SJSA1 (cell line): Measurements from ENCODE around the gene OSTN. TPM values are rescaled to one million over a fixed set of nuclear protein-coding genes. Genes with fewer than 3 reads are reported as not detected.
"Not testable (repeated sequence)": the region's sequence is repeated elsewhere in the genome, so short reads cannot be mapped to it uniquely, and the experiment has no call there.

Experiments
- DNase-seq, 2 experiments: peaks; one replicate each; pipeline ENCODE4 v3.0.0-alpha.2; 2015 to 2020; ENCODE audit warnings: low spot score in 2 of 2, low read depth in 1 of 2
- H3K27ac ChIP-seq: fragments of 250-450 bp; sonication (Bioruptor Pico); 2 replicates; pipeline ENCODE4 v1.5.1; 2020; ENCODE audit warnings: mild to moderate bottlenecking, moderate library complexity
- H3K27me3 ChIP-seq: fragments of 250-450 bp; sonication (Bioruptor Pico); replicated peaks from 2 replicates; pipeline ENCODE4 v1.5.1; 2020; ENCODE audit warnings: mild to moderate bottlenecking, moderate library complexity
- H3K36me3 ChIP-seq: fragments of 250-450 bp; sonication (Bioruptor Pico); 2 replicates; pipeline ENCODE4 v1.5.1; 2020; ENCODE audit warnings: mild to moderate bottlenecking
- H3K4me1 ChIP-seq: fragments of 250-450 bp; sonication (Bioruptor Pico); replicated peaks from 2 replicates; pipeline ENCODE4 v1.6.1; 2021; ENCODE audit warnings: mild to moderate bottlenecking
- H3K4me3 ChIP-seq: fragments of 250-450 bp; sonication (Bioruptor Pico); 2 replicates; pipeline ENCODE4 v1.5.1; 2020; ENCODE audit warnings: mild to moderate bottlenecking
- H3K9me3 ChIP-seq: fragments of 250-450 bp; sonication (Bioruptor Pico); replicated peaks from 2 replicates; pipeline ENCODE4 v1.5.1; 2020; ENCODE audit warnings: mild to moderate bottlenecking
- total RNA-seq: library from RNA; depleted of rRNA; stranded (reverse); fragments of >200 nt; shearing (Covaris generic); gene quantifications from 2 replicates; pipeline ENCODE4 v1.2.3, GENCODE V29; 2014

OSTN gene
- total RNA-seq, 1 experiment from 2014 or later, result not detected

- Histone ChIP-seq H3K9me3 (no peaks in the 10 kb centered on the region), H3K4me1 (no peaks in the 10 kb centered on the region; the same call in 1 of the 2 replicates), H3K27me3 (no peaks in the 10 kb centered on the region), H3K27ac (no peak overlapping the region), H3K4me3 (no peak overlapping the region), H3K36me3 (no peaks in the 10 kb centered on the region)
- DNase-seq, result no peak
Observed at GRCh38 chr3:191262650-191263049, 63.6 kb downstream of the OSTN start.

- H3K27ac ChIP-seq, result no peak overlapping the region
- H3K4me1 ChIP-seq, result no peaks in the 10 kb centered on the region; the same call in 1 of the 2 replicates
- no peaks in the 10 kb centered on the region for H3K9me3 ChIP-seq
- no peak for DNase-seq
- no peaks in the 10 kb centered on the region for H3K27me3 ChIP-seq
- H3K4me3 ChIP-seq, result no peak overlapping the region
- H3K36me3 ChIP-seq, result no peaks in the 10 kb centered on the region
Observed at GRCh38 chr3:191263365-191263764, 64.3 kb downstream of the OSTN start.

- no peaks in the 10 kb centered on the region for H3K27me3 ChIP-seq
- H3K4me3 ChIP-seq, result no peak overlapping the region
- H3K27ac ChIP-seq, result no peak overlapping the region
- DNase-seq, result no peak
- H3K9me3 ChIP-seq, result no peaks in the 10 kb centered on the region; the same call in 1 of the 2 replicates
- H3K36me3 ChIP-seq, result no peaks in the 10 kb centered on the region
- H3K4me1 ChIP-seq, result no peaks in the 10 kb centered on the region
Observed at GRCh38 chr3:191263850-191264249, 64.8 kb downstream of the OSTN start.

GRCh38 chr3:191268737-191269136 is 69.7 kb downstream of the OSTN start:
- no peaks in the 10 kb centered on the region for H3K4me1 ChIP-seq
- H3K27me3 ChIP-seq, result no peaks in the 10 kb centered on the region
- no peak for DNase-seq
- no peaks in the 10 kb centered on the region for H3K36me3 ChIP-seq
- no peak overlapping the region for H3K27ac ChIP-seq
- H3K4me3 ChIP-seq, result no peak overlapping the region
- H3K9me3 ChIP-seq, result no peaks in the 10 kb centered on the region; the same call in 1 of the 2 replicates

GRCh38 chr3:191269289-191270085 is 70.4 kb downstream of the OSTN start:
- no peaks in the 10 kb centered on the region for H3K36me3 ChIP-seq
- DNase-seq, result no peak
- no peak overlapping the region for H3K4me3 ChIP-seq
- H3K27me3 ChIP-seq, result no peaks in the 10 kb centered on the region
- H3K4me1 ChIP-seq, result no peaks in the 10 kb centered on the region
- no peak overlapping the region for H3K27ac ChIP-seq
- no peaks in the 10 kb centered on the region; the same call in 1 of the 2 replicates for H3K9me3 ChIP-seq

- not testable (repeated sequence) for H3K9me3 ChIP-seq, H3K27ac ChIP-seq, H3K36me3 ChIP-seq, H3K27me3 ChIP-seq, DNase-seq, H3K4me1 ChIP-seq, H3K4me3 ChIP-seq
Observed at GRCh38 chr3:191275244-191275643, 76.2 kb downstream of the OSTN start.

- no peak overlapping the region for H3K27ac ChIP-seq
- no peaks in the 10 kb centered on the region for H3K4me1 ChIP-seq
- no peaks in the 10 kb centered on the region for H3K36me3 ChIP-seq
Observed at GRCh38 chr3:191275751-191276150, 76.7 kb downstream of the OSTN start.

GRCh38 chr3:191280111-191280510 is 81.1 kb downstream of the OSTN start:
- no peak for DNase-seq
- Histone ChIP-seq H3K27me3 (no peaks in the 10 kb centered on the region; the same call in 1 of the 2 replicates), H3K9me3 (no peaks in the 10 kb centered on the region), H3K27ac (no peak overlapping the region), H3K4me3 (no peak overlapping the region), H3K36me3 (no peaks in the 10 kb centered on the region), H3K4me1 (no peaks in the 10 kb centered on the region)

More at GRCh38 chr3:191275751-191276150, 76.7 kb downstream of the OSTN start:
- no peaks in the 10 kb centered on the region for H3K9me3 ChIP-seq
- no peaks in the 10 kb centered on the region for H3K27me3 ChIP-seq
- no peak for DNase-seq
- H3K4me3 ChIP-seq, result no peak overlapping the region

GRCh38 chr3:191280882-191281281 is 81.8 kb downstream of the OSTN start:
- Histone ChIP-seq H3K27me3 (no peaks in the 10 kb centered on the region; the same call in 1 of the 2 replicates), H3K27ac (no peak overlapping the region), H3K4me1 (no peaks in the 10 kb centered on the region), H3K9me3 (no peaks in the 10 kb centered on the region), H3K4me3 (no peak overlapping the region), H3K36me3 (no peaks in the 10 kb centered on the region)
- no peak for DNase-seq

GRCh38 chr3:191282251-191283185 is 83.5 kb downstream of the OSTN start:
- no peaks in the 10 kb centered on the region for H3K4me1 ChIP-seq
- no peaks in the 10 kb centered on the region for H3K36me3 ChIP-seq
- no peak overlapping the region for H3K27ac ChIP-seq
- H3K9me3 ChIP-seq, result no peaks in the 10 kb centered on the region
- H3K4me3 ChIP-seq, result no peak overlapping the region
- DNase-seq, result no peak
- no peaks in the 10 kb centered on the region; the same call in 1 of the 2 replicates for H3K27me3 ChIP-seq

- Histone ChIP-seq H3K4me1 (no peaks in the 10 kb centered on the region), H3K36me3 (no peaks in the 10 kb centered on the region), H3K9me3 (no peaks in the 10 kb centered on the region), H3K4me3 (no peak overlapping the region), H3K27me3 (no peaks in the 10 kb centered on the region; the same call in 1 of the 2 replicates), H3K27ac (no peak overlapping the region)
- DNase-seq, result no peak
Observed at GRCh38 chr3:191283400-191283799, 84.4 kb downstream of the OSTN start.

GRCh38 chr3:191290311-191291025 is 91.4 kb downstream of the OSTN start:
- no peaks in the 10 kb centered on the region for H3K27me3 ChIP-seq
- H3K4me3 ChIP-seq, result no peak overlapping the region
- no peak for DNase-seq
- no peaks in the 10 kb centered on the region for H3K36me3 ChIP-seq
- H3K9me3 ChIP-seq, result no peaks in the 10 kb centered on the region
- H3K4me1 ChIP-seq, result no peaks in the 10 kb centered on the region
- H3K27ac ChIP-seq, result no peak overlapping the region

- no peak for DNase-seq
- no peaks in the 10 kb centered on the region for H3K4me1 ChIP-seq
- H3K27me3 ChIP-seq, result no peaks in the 10 kb centered on the region
- no peak overlapping the region for H3K27ac ChIP-seq
- no peaks in the 10 kb centered on the region for H3K36me3 ChIP-seq
- H3K9me3 ChIP-seq, result no peaks in the 10 kb centered on the region
- no peak overlapping the region for H3K4me3 ChIP-seq
Observed at GRCh38 chr3:191292243-191293015, 93.4 kb downstream of the OSTN start.
